ENCODE measurements around the gene KCNIP4. TPM values are rescaled to one million over a fixed set of nuclear protein-coding genes. Genes with fewer than 3 reads are reported as not detected.

Gene KCNIP4
- total and polyA plus RNA-seq, 2 experiments from 2014 or later, result 0.14 to 0.63 TPM

DNA sequence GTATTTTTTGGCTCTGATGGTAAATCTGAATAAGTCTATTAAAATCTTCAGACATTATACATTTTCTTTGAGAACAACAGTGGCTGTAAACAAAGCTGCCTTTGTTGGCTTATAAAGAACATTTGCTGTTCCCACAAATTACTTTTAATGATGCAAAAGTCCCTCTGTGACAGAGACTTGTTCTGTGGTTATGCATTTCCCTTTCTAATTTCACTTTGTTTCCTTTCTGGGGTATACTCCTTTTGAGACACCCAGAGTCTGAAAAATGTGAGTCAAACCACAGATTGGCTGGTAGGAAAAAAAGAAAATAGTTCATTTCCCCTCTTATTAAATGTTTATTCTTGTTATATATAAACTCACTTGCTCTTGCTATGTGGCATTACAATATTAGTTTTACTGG is 845.9 kb downstream of the KCNIP4 start:
- Mint-ChIP-seq H3K27me3 (ENCODE audit: insufficient read depth, low read depth, poor library complexity) (no peaks in the 10 kb centered on the region), H3K4me1 (no peaks in the 10 kb centered on the region), H3K36me3 (ENCODE audit: low read depth) (no peaks in the 10 kb centered on the region), H3K9me3 (peaks cover 13% of the 10 kb centered on the region), H3K4me3 (no peak overlapping the region), H3K27ac (no peak overlapping the region)
- H3K36me3 ChIP-seq (ENCODE audit: insufficient read depth), result no peaks in the 10 kb centered on the region
- no peak for ATAC-seq
- no peaks in the 10 kb centered on the region; the same call in 1 of the 2 replicates for H3K9me2 ChIP-seq (ENCODE audit: insufficient read depth)
- no peaks in the 10 kb centered on the region for H3K4me1 ChIP-seq (ENCODE audit: insufficient read depth)
- H3K79me2 ChIP-seq (replicated peaks; ENCODE audit: insufficient read depth), result no peaks in the 10 kb centered on the region
- H3F3A ChIP-seq (replicated peaks; ENCODE audit: low read depth), result no peaks in the 10 kb centered on the region
- H3K4me3 ChIP-seq, result no peak overlapping the region
- no peak overlapping the region for H3K27ac ChIP-seq (ENCODE audit: low read depth)
- no peaks in the 10 kb centered on the region for H4K20me1 ChIP-seq (replicated peaks; ENCODE audit: insufficient read depth)
- TF ChIP-seq, protein P1, sequence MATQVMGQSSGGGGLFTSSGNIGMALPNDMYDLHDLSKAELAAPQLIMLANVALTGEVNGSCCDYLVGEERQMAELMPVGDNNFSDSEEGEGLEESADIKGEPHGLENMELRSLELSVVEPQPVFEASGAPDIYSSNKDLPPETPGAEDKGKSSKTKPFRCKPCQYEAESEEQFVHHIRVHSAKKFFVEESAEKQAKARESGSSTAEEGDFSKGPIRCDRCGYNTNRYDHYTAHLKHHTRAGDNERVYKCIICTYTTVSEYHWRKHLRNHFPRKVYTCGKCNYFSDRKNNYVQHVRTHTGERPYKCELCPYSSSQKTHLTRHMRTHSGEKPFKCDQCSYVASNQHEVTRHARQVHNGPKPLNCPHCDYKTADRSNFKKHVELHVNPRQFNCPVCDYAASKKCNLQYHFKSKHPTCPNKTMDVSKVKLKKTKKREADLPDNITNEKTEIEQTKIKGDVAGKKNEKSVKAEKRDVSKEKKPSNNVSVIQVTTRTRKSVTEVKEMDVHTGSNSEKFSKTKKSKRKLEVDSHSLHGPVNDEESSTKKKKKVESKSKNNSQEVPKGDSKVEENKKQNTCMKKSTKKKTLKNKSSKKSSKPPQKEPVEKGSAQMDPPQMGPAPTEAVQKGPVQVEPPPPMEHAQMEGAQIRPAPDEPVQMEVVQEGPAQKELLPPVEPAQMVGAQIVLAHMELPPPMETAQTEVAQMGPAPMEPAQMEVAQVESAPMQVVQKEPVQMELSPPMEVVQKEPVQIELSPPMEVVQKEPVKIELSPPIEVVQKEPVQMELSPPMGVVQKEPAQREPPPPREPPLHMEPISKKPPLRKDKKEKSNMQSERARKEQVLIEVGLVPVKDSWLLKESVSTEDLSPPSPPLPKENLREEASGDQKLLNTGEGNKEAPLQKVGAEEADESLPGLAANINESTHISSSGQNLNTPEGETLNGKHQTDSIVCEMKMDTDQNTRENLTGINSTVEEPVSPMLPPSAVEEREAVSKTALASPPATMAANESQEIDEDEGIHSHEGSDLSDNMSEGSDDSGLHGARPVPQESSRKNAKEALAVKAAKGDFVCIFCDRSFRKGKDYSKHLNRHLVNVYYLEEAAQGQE (IDR thresholded peaks at IDR 0.05; ENCODE audit: unreplicated experiment), result no peak
- TF ChIP-seq JUNB (IDR thresholded peaks at IDR 0.05; ENCODE audit: unreplicated experiment), result no peak
- no peak for TF ChIP-seq ZNF331 (CRISPR knock-in tag; IDR thresholded peaks at IDR 0.05; ENCODE audit: low read depth)
- TF ChIP-seq, protein P2, sequence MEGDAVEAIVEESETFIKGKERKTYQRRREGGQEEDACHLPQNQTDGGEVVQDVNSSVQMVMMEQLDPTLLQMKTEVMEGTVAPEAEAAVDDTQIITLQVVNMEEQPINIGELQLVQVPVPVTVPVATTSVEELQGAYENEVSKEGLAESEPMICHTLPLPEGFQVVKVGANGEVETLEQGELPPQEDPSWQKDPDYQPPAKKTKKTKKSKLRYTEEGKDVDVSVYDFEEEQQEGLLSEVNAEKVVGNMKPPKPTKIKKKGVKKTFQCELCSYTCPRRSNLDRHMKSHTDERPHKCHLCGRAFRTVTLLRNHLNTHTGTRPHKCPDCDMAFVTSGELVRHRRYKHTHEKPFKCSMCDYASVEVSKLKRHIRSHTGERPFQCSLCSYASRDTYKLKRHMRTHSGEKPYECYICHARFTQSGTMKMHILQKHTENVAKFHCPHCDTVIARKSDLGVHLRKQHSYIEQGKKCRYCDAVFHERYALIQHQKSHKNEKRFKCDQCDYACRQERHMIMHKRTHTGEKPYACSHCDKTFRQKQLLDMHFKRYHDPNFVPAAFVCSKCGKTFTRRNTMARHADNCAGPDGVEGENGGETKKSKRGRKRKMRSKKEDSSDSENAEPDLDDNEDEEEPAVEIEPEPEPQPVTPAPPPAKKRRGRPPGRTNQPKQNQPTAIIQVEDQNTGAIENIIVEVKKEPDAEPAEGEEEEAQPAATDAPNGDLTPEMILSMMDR (conservative IDR thresholded peaks at IDR 0.05; ENCODE audit: low read depth in 2 of 2), result no peak
- no peak for TF ChIP-seq POLR2AphosphoS5 (IDR thresholded peaks at IDR 0.05; ENCODE audit: low read depth)
- TF ChIP-seq, protein P3, sequence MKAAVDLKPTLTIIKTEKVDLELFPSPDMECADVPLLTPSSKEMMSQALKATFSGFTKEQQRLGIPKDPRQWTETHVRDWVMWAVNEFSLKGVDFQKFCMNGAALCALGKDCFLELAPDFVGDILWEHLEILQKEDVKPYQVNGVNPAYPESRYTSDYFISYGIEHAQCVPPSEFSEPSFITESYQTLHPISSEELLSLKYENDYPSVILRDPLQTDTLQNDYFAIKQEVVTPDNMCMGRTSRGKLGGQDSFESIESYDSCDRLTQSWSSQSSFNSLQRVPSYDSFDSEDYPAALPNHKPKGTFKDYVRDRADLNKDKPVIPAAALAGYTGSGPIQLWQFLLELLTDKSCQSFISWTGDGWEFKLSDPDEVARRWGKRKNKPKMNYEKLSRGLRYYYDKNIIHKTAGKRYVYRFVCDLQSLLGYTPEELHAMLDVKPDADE (IDR thresholded peaks at IDR 0.05), result no peak
- TF ChIP-seq ZNF114 (CRISPR knock-in tag; IDR thresholded peaks at IDR 0.05), result no peak
- TF ChIP-seq NANOG (IDR thresholded peaks at IDR 0.05; ENCODE audit: borderline replicate concordance), result no peak
- no peak for TF ChIP-seq STAT1 (IDR thresholded peaks at IDR 0.05; ENCODE audit: unreplicated experiment)
- TF ChIP-seq CREB1 (CRISPR knock-in tag; IDR thresholded peaks at IDR 0.05; ENCODE audit: low read depth), result no peak
- no peak for TF ChIP-seq EZH2 (IDR thresholded peaks at IDR 0.05; ENCODE audit: low read depth, unreplicated experiment)
- TF ChIP-seq, protein P4, sequence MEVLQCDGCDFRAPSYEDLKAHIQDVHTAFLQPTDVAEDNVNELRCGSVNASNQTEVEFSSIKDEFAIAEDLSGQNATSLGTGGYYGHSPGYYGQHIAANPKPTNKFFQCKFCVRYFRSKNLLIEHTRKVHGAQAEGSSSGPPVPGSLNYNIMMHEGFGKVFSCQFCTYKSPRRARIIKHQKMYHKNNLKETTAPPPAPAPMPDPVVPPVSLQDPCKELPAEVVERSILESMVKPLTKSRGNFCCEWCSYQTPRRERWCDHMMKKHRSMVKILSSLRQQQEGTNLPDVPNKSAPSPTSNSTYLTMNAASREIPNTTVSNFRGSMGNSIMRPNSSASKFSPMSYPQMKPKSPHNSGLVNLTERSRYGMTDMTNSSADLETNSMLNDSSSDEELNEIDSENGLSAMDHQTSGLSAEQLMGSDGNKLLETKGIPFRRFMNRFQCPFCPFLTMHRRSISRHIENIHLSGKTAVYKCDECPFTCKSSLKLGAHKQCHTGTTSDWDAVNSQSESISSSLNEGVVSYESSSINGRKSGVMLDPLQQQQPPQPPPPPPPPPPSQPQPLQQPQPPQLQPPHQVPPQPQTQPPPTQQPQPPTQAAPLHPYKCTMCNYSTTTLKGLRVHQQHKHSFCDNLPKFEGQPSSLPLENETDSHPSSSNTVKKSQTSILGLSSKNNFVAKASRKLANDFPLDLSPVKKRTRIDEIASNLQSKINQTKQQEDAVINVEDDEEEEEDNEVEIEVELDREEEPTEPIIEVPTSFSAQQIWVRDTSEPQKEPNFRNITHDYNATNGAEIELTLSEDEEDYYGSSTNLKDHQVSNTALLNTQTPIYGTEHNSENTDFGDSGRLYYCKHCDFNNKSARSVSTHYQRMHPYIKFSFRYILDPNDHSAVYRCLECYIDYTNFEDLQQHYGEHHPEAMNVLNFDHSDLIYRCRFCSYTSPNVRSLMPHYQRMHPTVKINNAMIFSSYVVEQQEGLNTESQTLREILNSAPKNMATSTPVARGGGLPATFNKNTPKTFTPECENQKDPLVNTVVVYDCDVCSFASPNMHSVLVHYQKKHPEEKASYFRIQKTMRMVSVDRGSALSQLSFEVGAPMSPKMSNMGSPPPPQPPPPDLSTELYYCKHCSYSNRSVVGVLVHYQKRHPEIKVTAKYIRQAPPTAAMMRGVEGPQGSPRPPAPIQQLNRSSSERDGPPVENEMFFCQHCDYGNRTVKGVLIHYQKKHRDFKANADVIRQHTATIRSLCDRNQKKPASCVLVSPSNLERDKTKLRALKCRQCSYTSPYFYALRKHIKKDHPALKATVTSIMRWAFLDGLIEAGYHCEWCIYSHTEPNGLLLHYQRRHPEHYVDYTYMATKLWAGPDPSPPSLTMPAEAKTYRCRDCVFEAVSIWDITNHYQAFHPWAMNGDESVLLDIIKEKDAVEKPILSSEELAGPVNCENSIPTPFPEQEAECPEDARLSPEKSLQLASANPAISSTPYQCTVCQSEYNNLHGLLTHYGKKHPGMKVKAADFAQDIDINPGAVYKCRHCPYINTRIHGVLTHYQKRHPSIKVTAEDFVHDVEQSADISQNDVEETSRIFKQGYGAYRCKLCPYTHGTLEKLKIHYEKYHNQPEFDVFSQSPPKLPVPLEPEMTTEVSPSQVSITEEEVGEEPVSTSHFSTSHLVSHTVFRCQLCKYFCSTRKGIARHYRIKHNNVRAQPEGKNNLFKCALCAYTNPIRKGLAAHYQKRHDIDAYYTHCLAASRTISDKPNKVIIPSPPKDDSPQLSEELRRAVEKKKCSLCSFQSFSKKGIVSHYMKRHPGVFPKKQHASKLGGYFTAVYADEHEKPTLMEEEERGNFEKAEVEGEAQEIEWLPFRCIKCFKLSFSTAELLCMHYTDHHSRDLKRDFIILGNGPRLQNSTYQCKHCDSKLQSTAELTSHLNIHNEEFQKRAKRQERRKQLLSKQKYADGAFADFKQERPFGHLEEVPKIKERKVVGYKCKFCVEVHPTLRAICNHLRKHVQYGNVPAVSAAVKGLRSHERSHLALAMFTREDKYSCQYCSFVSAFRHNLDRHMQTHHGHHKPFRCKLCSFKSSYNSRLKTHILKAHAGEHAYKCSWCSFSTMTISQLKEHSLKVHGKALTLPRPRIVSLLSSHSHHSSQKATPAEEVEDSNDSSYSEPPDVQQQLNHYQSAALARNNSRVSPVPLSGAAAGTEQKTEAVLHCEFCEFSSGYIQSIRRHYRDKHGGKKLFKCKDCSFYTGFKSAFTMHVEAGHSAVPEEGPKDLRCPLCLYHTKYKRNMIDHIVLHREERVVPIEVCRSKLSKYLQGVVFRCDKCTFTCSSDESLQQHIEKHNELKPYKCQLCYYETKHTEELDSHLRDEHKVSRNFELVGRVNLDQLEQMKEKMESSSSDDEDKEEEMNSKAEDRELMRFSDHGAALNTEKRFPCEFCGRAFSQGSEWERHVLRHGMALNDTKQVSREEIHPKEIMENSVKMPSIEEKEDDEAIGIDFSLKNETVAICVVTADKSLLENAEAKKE (CRISPR knock-in tag; IDR thresholded peaks at IDR 0.05), result no peak
- no peak for TF ChIP-seq EZH2phosphoT487 (IDR thresholded peaks at IDR 0.05; ENCODE audit: unreplicated experiment)
- no peaks in the 10 kb centered on the region for H3K27me3 ChIP-seq (ENCODE audit: insufficient read depth)
- no peak overlapping the region for H2AFZ ChIP-seq
- no peak for DNase-seq (ENCODE audit: low spot score)
- no peak overlapping the region for H3K4me2 ChIP-seq
